Ramos (cell line): ENCODE results near the gene FURIN.
"Not testable (repeated sequence)": the region's sequence is repeated elsewhere in the genome, so short reads cannot be mapped to it uniquely, and the experiment has no call there.

Experiments
- in situ Hi-C: fragments of 300-500 bp; cut with MboI; formaldehyde crosslinking; loops from one replicate; pipeline ENCODE4 v1.14.3; 2022; ENCODE audit warnings: low sequenced_read_pairs; ENCODE audit not compliant: unreplicated experiment

FURIN gene

GRCh38 chr15:90892498-90893174 lies 24.2 kb downstream of the FURIN start:
- in situ Hi-C loops = no loop called here

- in situ Hi-C loops = no loop called here
These were observed 25.0 kb downstream of the FURIN start for GRCh38 chr15:90893175-90894090.

- in situ Hi-C loops = no loop called here
These were observed 27.3 kb downstream of the FURIN start for GRCh38 chr15:90895571-90896117.

GRCh38 chr15:90897131-90897655 lies 28.8 kb downstream of the FURIN start:
- in situ Hi-C loops = not testable (repeated sequence)

GRCh38 chr15:90901175-90902039 lies 33.0 kb downstream of the FURIN start:
- in situ Hi-C loops = no loop called here

- in situ Hi-C loops = no loop called here
These were observed 33.9 kb downstream of the FURIN start for GRCh38 chr15:90902040-90902839.

GRCh38 chr15:90902840-90903732 lies 34.7 kb downstream of the FURIN start, which contains the start of gene MAN2A2:
MAN2A2 (plus strand) TSS chr15:90903302; CDS start chr15:90904208, 906 bp downstream.
- in situ Hi-C loops = no loop called here

- in situ Hi-C loops = no loop called here
These were observed 35.5 kb downstream of the FURIN start for GRCh38 chr15:90903733-90904536.

GRCh38 chr15:90904746-90905145 lies 36.4 kb downstream of the FURIN start:
- in situ Hi-C loops = no loop called here

GRCh38 chr15:90905306-90906180 lies 37.2 kb downstream of the FURIN start:
- in situ Hi-C loops = no loop called here

- in situ Hi-C loops = no loop called here
These were observed 37.9 kb downstream of the FURIN start for GRCh38 chr15:90906181-90906849.

- in situ Hi-C loops = no loop called here
These were observed 38.8 kb downstream of the FURIN start for GRCh38 chr15:90907051-90907660.

- in situ Hi-C loops = no loop called here
These were observed 39.6 kb downstream of the FURIN start for GRCh38 chr15:90907838-90908507.

- in situ Hi-C loops = not testable (repeated sequence)
These were observed 41.1 kb downstream of the FURIN start for GRCh38 chr15:90909449-90909848.

GRCh38 chr15:90909976-90910375 lies 41.6 kb downstream of the FURIN start:
- in situ Hi-C loops = no loop called here
